Liver (tissue), 9 donors: ENCODE measurements around the gene USP24. TPM values are rescaled to one million over a fixed set of nuclear protein-coding genes. Genes with fewer than 3 reads are reported as not detected.
"Not testable (repeated sequence)": the region's sequence is repeated elsewhere in the genome, so short reads cannot be mapped to it uniquely, and the experiment has no call there.

Experiments used
- DNase-seq: peaks from one replicate; pipeline ENCODE4 v3.0.0-alpha.2; 2017; ENCODE audit warnings: low spot score
- H3K27ac ChIP-seq, 2 donors: one replicate each; pipeline ENCODE4 v1.7.0; 2013; ENCODE audit warnings: inconsistent platforms in 2 of 2, low read length in 2 of 2, control low read depth in 1 of 2, low read depth in 1 of 2, mild to moderate bottlenecking in 1 of 2
- H3K27me3 ChIP-seq, 4 donors: one replicate each; pipeline versions ENCODE4 v1.6.1 to v1.7.0; 2013; ENCODE audit warnings: low read length in 3 of 4, inconsistent platforms in 1 of 4, mild to moderate bottlenecking in 1 of 4, moderate library complexity in 1 of 4; ENCODE audit not compliant: control insufficient read depth in 4 of 4, insufficient read depth in 4 of 4
- H3K36me3 ChIP-seq, 4 donors: one replicate each; pipeline versions ENCODE4 v1.6.1 to v1.7.0; 2013; ENCODE audit warnings: low read length in 3 of 4, mild to moderate bottlenecking in 3 of 4, low read depth in 1 of 4, moderate library complexity in 1 of 4; ENCODE audit not compliant: control insufficient read depth in 4 of 4, insufficient read depth in 3 of 4
- H3K4me1 ChIP-seq, 4 donors: one replicate each; pipeline versions ENCODE4 v1.6.1 to v1.7.0; 2013; ENCODE audit warnings: low read length in 3 of 4, mild to moderate bottlenecking in 3 of 4, moderate library complexity in 1 of 4; ENCODE audit not compliant: control insufficient read depth in 4 of 4, insufficient read depth in 4 of 4
- H3K4me3 ChIP-seq, 3 donors: one replicate each; pipeline versions ENCODE4 v1.6.1 to v1.7.0; 2013; ENCODE audit warnings: low read length in 3 of 3, control low read depth in 1 of 3, low read depth in 1 of 3, mild to moderate bottlenecking in 1 of 3
- H3K9ac ChIP-seq, 2 donors: one replicate each; pipeline ENCODE4 v1.7.0; 2013; ENCODE audit warnings: low read length in 2 of 2, mild to moderate bottlenecking in 2 of 2, moderate library complexity in 2 of 2, control low read depth in 1 of 2, low read depth in 1 of 2
- H3K9me3 ChIP-seq, 4 donors: one replicate each; pipeline versions ENCODE4 v1.6.1 to v1.7.0; 2013; ENCODE audit warnings: low read length in 3 of 4; ENCODE audit not compliant: control insufficient read depth in 4 of 4
- EGR1 ChIP-seq, 2 donors: IDR thresholded peaks; 2 replicates each; pipeline ENCODE4 v1.6.1; 2016 to 2018; ENCODE audit warnings: antibody characterized with exemption in 2 of 2, low read depth in 2 of 2
- FOXA1 ChIP-seq: IDR thresholded peaks from 2 replicates; pipeline ENCODE4 v1.6.1; 2016; ENCODE audit warnings: antibody characterized with exemption
- FOXA2 ChIP-seq: IDR thresholded peaks from 2 replicates; pipeline ENCODE4 v1.6.1; 2016; ENCODE audit warnings: antibody characterized with exemption
- HNF4A ChIP-seq, 2 donors: conservative IDR thresholded peaks; 2 replicates each; pipeline ENCODE4 v1.6.1; 2016; ENCODE audit warnings: antibody characterized with exemption in 2 of 2, mild to moderate bottlenecking in 2 of 2
- RAD21 ChIP-seq, 2 donors: IDR thresholded peaks; 2 replicates each; pipeline ENCODE4 v1.6.1; 2016; ENCODE audit warnings: antibody characterized with exemption in 2 of 2, mild to moderate bottlenecking in 2 of 2
- RXRA ChIP-seq, 2 donors: IDR thresholded peaks; 2 replicates each; pipeline ENCODE4 v1.6.1; 2017 to 2018; ENCODE audit warnings: antibody characterized with exemption in 2 of 2, mild to moderate bottlenecking in 1 of 2
- SP1 ChIP-seq: IDR thresholded peaks from 2 replicates; pipeline ENCODE4 v1.6.1; 2018; ENCODE audit warnings: antibody characterized with exemption, mild to moderate bottlenecking
- WGBS: extraction: QIAGEN DNeasy Blood & Tissue Kit; methylation state at CpG from one replicate; pipeline ENCODE4 v1.1.7; 2013; 5-methylcytosine and 5-hydroxymethylcytosine counted together
- polyA plus RNA-seq, 2 donors: library from polyadenylated mRNA; stranded (reverse) in 1 of 2; unstranded in 1 of 2; fragments of 200-250 nt in 1 of 2; fragments of >200 nt in 1 of 2; fragmentation: Nextera tagmentation in 1 of 2; extraction: Ambion mirVana in 1 of 2; gene quantifications; one replicate each; pipeline versions ENCODE4 v1.2.1 to v1.2.3, GENCODE V29; 2013 to 2015
- total RNA-seq, 2 donors: library from RNA; depleted of rRNA; stranded (reverse); fragments of >200 nt; gene quantifications; one replicate each; pipeline ENCODE4 v1.2.3, GENCODE V29; 2014
- TF ChIP-seq, protein P1 (sequence below): IDR thresholded peaks from 2 replicates; pipeline ENCODE4 v1.6.1; 2016; ENCODE audit warnings: antibody characterized with exemption, mild to moderate bottlenecking
- TF ChIP-seq, protein P2 (sequence below): IDR thresholded peaks from 2 replicates; pipeline ENCODE4 v1.6.1; 2016; ENCODE audit warnings: antibody characterized with exemption
- TF ChIP-seq, protein P3 (sequence below): IDR thresholded peaks from 2 replicates; pipeline ENCODE4 v1.6.1; 2016; ENCODE audit warnings: antibody characterized with exemption
- TF ChIP-seq, protein P4 (sequence below): IDR thresholded peaks from 2 replicates; pipeline ENCODE4 v1.6.1; 2016; ENCODE audit warnings: antibody characterized with exemption
- TF ChIP-seq, protein P5 (sequence below): fragments of 150-350 bp; IDR thresholded peaks from 2 replicates; pipeline ENCODE4 v1.5.1; 2017; ENCODE audit warnings: improper control_type of control experiment, low read depth, low read length; ENCODE audit not compliant: missing input control
- donor health status: healthy.
- donor health status: healthy.
- donor health status: healthy.
- donor health status: healthy.
- donor health status: healthy.

The USP24 gene
- total and polyA plus RNA-seq, 4 donors = 7.0 to 75.8 (median 20.3) TPM

DNA sequence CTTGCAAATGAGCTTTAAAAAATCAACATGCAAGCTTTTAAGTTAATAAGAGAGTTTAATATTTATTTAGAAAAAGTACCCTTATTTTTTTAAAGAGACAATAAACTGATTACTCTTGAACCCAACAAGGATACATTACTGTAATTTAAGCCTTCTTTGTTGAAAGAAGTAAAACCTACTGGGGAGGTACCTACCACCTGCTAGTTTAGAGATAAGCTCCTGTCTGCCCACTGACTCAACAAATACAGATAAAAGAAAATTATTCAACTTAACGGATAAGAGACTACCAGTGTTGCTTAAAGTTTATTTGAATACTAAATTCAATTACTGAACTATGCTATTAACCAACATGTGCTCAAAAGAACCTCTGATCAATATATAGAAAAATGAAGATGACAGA, 23.1 kb downstream of the USP24 start:
- no peaks in the 10 kb centered on the region for H3K27me3 ChIP-seq
- no peak overlapping the region for H3K4me3 ChIP-seq
- no peak overlapping the region for H3K27ac ChIP-seq
- peaks cover 0 to 1% (median 0%) of the 10 kb centered on the region in 4 donors for H3K4me1 ChIP-seq
- no peaks in the 10 kb centered on the region for H3K36me3 ChIP-seq
- H3K9me3 ChIP-seq = no peaks in the 10 kb centered on the region
- WGBS = 60% methylated on average over 1 of the region's 1 CpG
- no peak for DNase-seq
- TF ChIP-seq, protein P1, sequence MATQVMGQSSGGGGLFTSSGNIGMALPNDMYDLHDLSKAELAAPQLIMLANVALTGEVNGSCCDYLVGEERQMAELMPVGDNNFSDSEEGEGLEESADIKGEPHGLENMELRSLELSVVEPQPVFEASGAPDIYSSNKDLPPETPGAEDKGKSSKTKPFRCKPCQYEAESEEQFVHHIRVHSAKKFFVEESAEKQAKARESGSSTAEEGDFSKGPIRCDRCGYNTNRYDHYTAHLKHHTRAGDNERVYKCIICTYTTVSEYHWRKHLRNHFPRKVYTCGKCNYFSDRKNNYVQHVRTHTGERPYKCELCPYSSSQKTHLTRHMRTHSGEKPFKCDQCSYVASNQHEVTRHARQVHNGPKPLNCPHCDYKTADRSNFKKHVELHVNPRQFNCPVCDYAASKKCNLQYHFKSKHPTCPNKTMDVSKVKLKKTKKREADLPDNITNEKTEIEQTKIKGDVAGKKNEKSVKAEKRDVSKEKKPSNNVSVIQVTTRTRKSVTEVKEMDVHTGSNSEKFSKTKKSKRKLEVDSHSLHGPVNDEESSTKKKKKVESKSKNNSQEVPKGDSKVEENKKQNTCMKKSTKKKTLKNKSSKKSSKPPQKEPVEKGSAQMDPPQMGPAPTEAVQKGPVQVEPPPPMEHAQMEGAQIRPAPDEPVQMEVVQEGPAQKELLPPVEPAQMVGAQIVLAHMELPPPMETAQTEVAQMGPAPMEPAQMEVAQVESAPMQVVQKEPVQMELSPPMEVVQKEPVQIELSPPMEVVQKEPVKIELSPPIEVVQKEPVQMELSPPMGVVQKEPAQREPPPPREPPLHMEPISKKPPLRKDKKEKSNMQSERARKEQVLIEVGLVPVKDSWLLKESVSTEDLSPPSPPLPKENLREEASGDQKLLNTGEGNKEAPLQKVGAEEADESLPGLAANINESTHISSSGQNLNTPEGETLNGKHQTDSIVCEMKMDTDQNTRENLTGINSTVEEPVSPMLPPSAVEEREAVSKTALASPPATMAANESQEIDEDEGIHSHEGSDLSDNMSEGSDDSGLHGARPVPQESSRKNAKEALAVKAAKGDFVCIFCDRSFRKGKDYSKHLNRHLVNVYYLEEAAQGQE = no peak
- TF ChIP-seq RXRA (IDR thresholded peaks at IDR 0.05) = no peak
- no peak for TF ChIP-seq RAD21 (IDR thresholded peaks at IDR 0.05)
- no peak for TF ChIP-seq FOXA2
- no peak for TF ChIP-seq SP1
- TF ChIP-seq, protein P2, sequence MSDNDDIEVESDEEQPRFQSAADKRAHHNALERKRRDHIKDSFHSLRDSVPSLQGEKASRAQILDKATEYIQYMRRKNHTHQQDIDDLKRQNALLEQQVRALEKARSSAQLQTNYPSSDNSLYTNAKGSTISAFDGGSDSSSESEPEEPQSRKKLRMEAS = no peak
- TF ChIP-seq FOXA1 = no peak
- TF ChIP-seq, protein P3, sequence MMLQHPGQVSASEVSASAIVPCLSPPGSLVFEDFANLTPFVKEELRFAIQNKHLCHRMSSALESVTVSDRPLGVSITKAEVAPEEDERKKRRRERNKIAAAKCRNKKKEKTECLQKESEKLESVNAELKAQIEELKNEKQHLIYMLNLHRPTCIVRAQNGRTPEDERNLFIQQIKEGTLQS = no peak
- no peak for TF ChIP-seq EGR1 (IDR thresholded peaks at IDR 0.05; ENCODE audit: low read depth in 2 of 2)
- TF ChIP-seq, protein P4, sequence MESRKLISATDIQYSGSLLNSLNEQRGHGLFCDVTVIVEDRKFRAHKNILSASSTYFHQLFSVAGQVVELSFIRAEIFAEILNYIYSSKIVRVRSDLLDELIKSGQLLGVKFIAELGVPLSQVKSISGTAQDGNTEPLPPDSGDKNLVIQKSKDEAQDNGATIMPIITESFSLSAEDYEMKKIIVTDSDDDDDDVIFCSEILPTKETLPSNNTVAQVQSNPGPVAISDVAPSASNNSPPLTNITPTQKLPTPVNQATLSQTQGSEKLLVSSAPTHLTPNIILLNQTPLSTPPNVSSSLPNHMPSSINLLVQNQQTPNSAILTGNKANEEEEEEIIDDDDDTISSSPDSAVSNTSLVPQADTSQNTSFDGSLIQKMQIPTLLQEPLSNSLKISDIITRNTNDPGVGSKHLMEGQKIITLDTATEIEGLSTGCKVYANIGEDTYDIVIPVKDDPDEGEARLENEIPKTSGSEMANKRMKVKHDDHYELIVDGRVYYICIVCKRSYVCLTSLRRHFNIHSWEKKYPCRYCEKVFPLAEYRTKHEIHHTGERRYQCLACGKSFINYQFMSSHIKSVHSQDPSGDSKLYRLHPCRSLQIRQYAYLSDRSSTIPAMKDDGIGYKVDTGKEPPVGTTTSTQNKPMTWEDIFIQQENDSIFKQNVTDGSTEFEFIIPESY = no peak
- TF ChIP-seq, protein P5, sequence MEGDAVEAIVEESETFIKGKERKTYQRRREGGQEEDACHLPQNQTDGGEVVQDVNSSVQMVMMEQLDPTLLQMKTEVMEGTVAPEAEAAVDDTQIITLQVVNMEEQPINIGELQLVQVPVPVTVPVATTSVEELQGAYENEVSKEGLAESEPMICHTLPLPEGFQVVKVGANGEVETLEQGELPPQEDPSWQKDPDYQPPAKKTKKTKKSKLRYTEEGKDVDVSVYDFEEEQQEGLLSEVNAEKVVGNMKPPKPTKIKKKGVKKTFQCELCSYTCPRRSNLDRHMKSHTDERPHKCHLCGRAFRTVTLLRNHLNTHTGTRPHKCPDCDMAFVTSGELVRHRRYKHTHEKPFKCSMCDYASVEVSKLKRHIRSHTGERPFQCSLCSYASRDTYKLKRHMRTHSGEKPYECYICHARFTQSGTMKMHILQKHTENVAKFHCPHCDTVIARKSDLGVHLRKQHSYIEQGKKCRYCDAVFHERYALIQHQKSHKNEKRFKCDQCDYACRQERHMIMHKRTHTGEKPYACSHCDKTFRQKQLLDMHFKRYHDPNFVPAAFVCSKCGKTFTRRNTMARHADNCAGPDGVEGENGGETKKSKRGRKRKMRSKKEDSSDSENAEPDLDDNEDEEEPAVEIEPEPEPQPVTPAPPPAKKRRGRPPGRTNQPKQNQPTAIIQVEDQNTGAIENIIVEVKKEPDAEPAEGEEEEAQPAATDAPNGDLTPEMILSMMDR = no peak
- no peak for TF ChIP-seq HNF4A (conservative IDR thresholded peaks at IDR 0.05)
- H3K9ac ChIP-seq = no peak overlapping the region

DNA sequence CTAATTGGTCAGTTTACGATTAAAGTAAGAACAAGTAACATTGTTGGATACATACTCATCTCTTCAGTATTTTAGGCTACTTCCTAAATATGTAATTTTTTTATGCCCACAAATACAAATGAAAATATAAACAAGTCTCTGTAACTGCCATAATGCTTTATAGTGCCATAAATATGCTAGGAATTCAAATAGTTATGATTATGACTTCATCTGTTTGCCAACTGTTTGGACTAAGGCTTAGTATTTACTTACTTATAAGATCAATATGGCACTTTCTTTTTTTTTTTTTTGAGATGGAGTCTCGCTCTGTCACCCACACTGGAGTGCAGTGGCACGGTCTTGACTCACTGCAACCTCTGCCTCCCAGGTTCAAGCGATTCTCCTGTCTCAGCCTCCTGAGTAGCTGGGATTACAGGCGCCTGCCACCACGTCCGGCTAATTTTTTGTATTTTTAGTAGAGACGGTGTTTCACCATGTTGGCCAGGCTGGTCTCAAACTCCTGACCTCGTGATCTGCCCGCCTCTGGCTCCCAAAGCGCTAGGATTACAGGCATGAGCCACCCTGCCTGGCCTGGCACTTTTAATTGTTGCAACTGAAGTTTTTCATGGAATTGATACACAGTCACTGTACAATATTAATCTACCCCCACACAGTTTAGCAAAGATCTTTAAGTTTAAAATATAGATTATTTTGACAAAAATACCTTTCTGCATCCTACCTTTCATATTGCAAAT, 23.8 kb downstream of the USP24 start:
- H3K27me3 ChIP-seq, H3K9me3 ChIP-seq, H3K4me3 ChIP-seq, H3K4me1 ChIP-seq, H3K36me3 ChIP-seq, H3K9ac ChIP-seq, DNase-seq, H3K27ac ChIP-seq: not testable (repeated sequence)
- 85% methylated on average over 11 of the region's 11 CpGs for WGBS
